HEK293 (cell line): ENCODE measurements around the gene COL9A1.

Experiments
- CTCF ChIP-seq: fragments of 450-650 bp; formaldehyde crosslinking; IDR thresholded peaks from 2 replicates; pipeline ENCODE4 v1.5.1; 2016; ENCODE audit warnings: missing biosample characterization, missing genetic modification characterization
- HOXD13 ChIP-seq: sonication (generic); formaldehyde crosslinking; IDR thresholded peaks from 2 replicates; pipeline ENCODE4 v1.8.0; 2022; ENCODE audit warnings: missing genetic modification reagents, borderline replicate concordance
- KLF9 ChIP-seq: fragments of 450-650 bp; formaldehyde crosslinking; IDR thresholded peaks from 2 replicates; pipeline ENCODE4 v1.5.1; 2016; ENCODE audit warnings: missing biosample characterization, missing genetic modification characterization, low read depth
- PBX3 ChIP-seq: sonication (generic); formaldehyde crosslinking; IDR thresholded peaks from 2 replicates; pipeline ENCODE4 v1.8.1; 2022; ENCODE audit warnings: mild to moderate bottlenecking, moderate library complexity, missing genetic modification reagents
- SETDB1 ChIP-seq: IDR thresholded peaks from one replicate; pipeline ENCODE4 v1.6.1; 2017; ENCODE audit warnings: mild to moderate bottlenecking, low read length, moderate library complexity, mixed read lengths; ENCODE audit not compliant: insufficient read length
- YY1 ChIP-seq: fragments of 450-650 bp; formaldehyde crosslinking; IDR thresholded peaks from 2 replicates; pipeline ENCODE4 v1.5.1; 2018; ENCODE audit warnings: missing biosample characterization, missing genetic modification characterization
- ZNF155 ChIP-seq: fragments of 450-650 bp; formaldehyde crosslinking; IDR thresholded peaks from 2 replicates; pipeline ENCODE4 v1.5.1; 2016; ENCODE audit warnings: missing biosample characterization, missing genetic modification characterization
- ZNF24 ChIP-seq: fragments of 450-650 bp; formaldehyde crosslinking; IDR thresholded peaks from 2 replicates; pipeline ENCODE4 v1.5.1; 2016; ENCODE audit warnings: missing biosample characterization, missing genetic modification characterization

GRCh38 chr6:70272071-70272470 is 30.8 kb downstream of the COL9A1 start:
- TF ChIP-seq SETDB1 (no peak), KLF9 (tag by site-specific recombination) (no peak), CTCF (tag by site-specific recombination) (no peak), ZNF24 (tag by site-specific recombination) (no peak), HOXD13 (CRISPR knock-in tag) (no peak), YY1 (tag by site-specific recombination) (no peak), PBX3 (CRISPR knock-in tag) (no peak), ZNF155 (tag by site-specific recombination) (no peak)
